ENCODE results near the gene CCDC9B. TPM values are rescaled to one million over a fixed set of nuclear protein-coding genes. Genes with fewer than 3 reads are reported as not detected.

The CCDC9B gene
- total and polyA plus RNA-seq, 2 of the 4 experiments (the other 2 are of a cell fraction): 19.7 to 30.9 TPM

DNA sequence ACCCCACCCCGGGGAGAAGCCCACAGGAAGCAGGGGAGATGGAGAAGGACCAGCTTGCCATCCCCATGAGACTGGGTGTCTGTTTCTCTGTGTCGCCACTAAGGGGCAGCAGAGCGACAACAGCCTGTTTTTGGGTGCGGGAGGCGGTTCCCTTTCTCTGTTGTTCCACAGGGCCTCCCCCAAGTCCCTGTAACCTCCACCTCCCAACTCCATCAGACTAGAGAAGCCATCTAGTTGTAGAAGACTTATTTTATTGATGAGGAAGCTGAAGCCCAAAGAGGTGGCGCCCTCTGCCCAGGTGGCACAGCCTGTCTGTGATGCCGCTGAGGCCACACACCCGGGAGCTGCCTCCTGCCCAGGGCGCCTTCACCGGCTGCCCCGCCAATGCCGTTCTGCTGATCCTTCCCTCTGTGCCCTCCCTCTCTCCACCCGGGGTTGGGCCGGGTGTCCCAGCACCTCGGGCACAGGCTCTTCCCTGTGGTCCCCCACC is 3.9 kb upstream of the CCDC9B start (continued):
- no peak for TF ChIP-seq MXI1 (IDR thresholded peaks at IDR 0.05; ENCODE audit: borderline replicate concordance, low read depth, low read length)

DNA sequence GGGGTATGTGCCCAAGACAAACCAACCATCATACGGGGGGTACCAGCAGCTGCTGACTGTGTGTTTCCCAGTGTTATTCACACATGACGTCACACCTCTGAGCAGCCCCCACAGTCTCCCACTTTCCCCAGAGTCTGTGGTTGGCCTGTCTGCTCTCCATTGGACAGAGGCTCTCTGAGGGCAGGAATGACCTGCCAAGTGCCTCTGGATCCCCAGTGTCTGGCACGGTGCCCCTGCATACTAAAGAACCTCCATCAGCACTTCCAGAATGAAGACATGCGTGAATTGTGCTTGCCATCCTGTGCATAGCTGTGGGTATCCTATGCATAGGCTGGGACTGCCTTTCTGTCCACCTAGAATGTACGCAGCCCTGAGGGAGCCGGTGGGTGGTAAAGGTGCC is 3.5 kb upstream of the CCDC9B start:
- Histone ChIP-seq H3K36me3 (ENCODE audit: control insufficient read depth, insufficient read depth, low read length) (no peaks in the 10 kb centered on the region), H3K79me1 (ENCODE audit: low read depth in 1 of 2, low read length in 2 of 2) (peaks cover 10 to 19% of the 10 kb centered on the region in 2 experiments; a peak in 3 of 4 replicates), H3K18ac (ENCODE audit: low read depth, low read length) (peak overlapping the region; percentile 76), H4K5ac (ENCODE audit: low read depth, low read length) (peak overlapping the region; percentile 83), H2AK5ac (ENCODE audit: low read depth, low read length) (peak overlapping the region; percentile 95), H3K9me1 (ENCODE audit: insufficient read depth, low read length) (peaks cover 15% of the 10 kb centered on the region), H3K27me3 (ENCODE audit: control insufficient read depth, insufficient read depth, low read length) (no peaks in the 10 kb centered on the region), H3K4ac (ENCODE audit: low read depth, low read length) (peak overlapping the region; percentile 98), H3K14ac (replicated peaks; ENCODE audit: low read depth, low read length) (peak overlapping the region; percentile 92), H4K91ac (ENCODE audit: insufficient read depth, low read depth, low read length) (peak overlapping the region; percentile 97), H2AFZ (replicated peaks; ENCODE audit: low read length, poor library complexity) (peak overlapping the region; percentile 89), H3K56ac (ENCODE audit: extremely low read depth, insufficient read depth, low read length) (peak overlapping the region; percentile 76; the same call in 1 of the 2 replicates), H2BK15ac (ENCODE audit: low read depth, low read length) (peak overlapping the region; percentile 69; the same call in 2 of the 3 replicates), H3K4me3 (ENCODE audit: insufficient read depth, low read depth, low read length) (no peak overlapping the region), H2AK9ac (replicated peaks; ENCODE audit: low read depth, low read length, poor library complexity) (peak overlapping the region; percentile 80), H3K4me1 (ENCODE audit: control insufficient read depth, insufficient read depth, low read length) (peaks cover 29% of the 10 kb centered on the region), H3K9ac (ENCODE audit: low read depth, low read length) (peak overlapping the region; percentile 11; the same call in 1 of the 2 replicates), H2BK20ac (ENCODE audit: low read depth, low read length) (peak overlapping the region; percentile 53), H3K27ac (ENCODE audit: insufficient read depth, low read length) (peak overlapping the region; percentile 85), H3K4me2 (ENCODE audit: low read depth, low read length) (no peak overlapping the region), H4K8ac (ENCODE audit: low read depth in 2 of 2, low read length in 2 of 2) (peak overlapping the region; percentile 67 to 86; a peak in 3 of 4 replicates), H2BK5ac (ENCODE audit: low read depth, low read length, poor library complexity, severe bottlenecking) (peak overlapping the region; percentile 96), H4K20me1 (ENCODE audit: insufficient read depth, low read length) (no peaks in the 10 kb centered on the region), H3K9me3 (ENCODE audit: control insufficient read depth, insufficient read depth, low read length) (no peaks in the 10 kb centered on the region), H3K23ac (ENCODE audit: low read depth, low read length) (peak overlapping the region; percentile 89), H2BK120ac (ENCODE audit: low read depth, low read length) (peak overlapping the region; percentile 94)
- no TSS peak for BruUV-seq (replicated peaks)
- TF ChIP-seq CHD1 (IDR thresholded peaks at IDR 0.05; ENCODE audit: low read depth, low read length) (0 out of 2 replicates have a peak, but pooled peaks have one; percentile 15), BHLHE40 (IDR thresholded peaks at IDR 0.05; ENCODE audit: low read depth, low read length) (no peak)
- DNase-seq (peak; percentile 52), ATAC-seq (ENCODE audit: low read depth) (no peak)
- CTCF ChIA-PET: interaction anchor here (0.6 to 2.8 kb wide), 10 partner anchors 10 to 118 kb away, joined by 3 to 15 read pairs (median 4); partner anchors contain the start of gene INAFM2
- dilution Hi-C loops (cut with HindIII; ENCODE audit: low sequenced_read_pairs, unreplicated experiment) (no loop called here), in situ Hi-C loops (cut with MboI; ENCODE audit: low sequenced_read_pairs) (no loop called here), intact Hi-C loops (cut with micrococcal nuclease) (loop anchor here (1.0 kb wide), 1 partner anchor 78 kb away; no protein-coding TSS in a partner anchor)
- POLR2A ChIA-PET (ENCODE audit: unreplicated experiment): interaction anchor here (0.6 kb wide), 1 partner anchor 11 kb away, joined by 3 read pairs; no protein-coding TSS in a partner anchor
- WGBS, 2 experiments (ENCODE audit: extremely low coverage in 2 of 2, insufficient read length in 1 of 2): no CpG with 5 or more reads among the region's 6 CpGs

Measured in IMR-90 (cell line).